ENCODE results near the gene COG3. TPM values are rescaled to one million over a fixed set of nuclear protein-coding genes. Genes with fewer than 3 reads are reported as not detected.

Gene COG3
- total and polyA plus RNA-seq, 2 of the 13 experiments (the other 11 are each of a cell fraction or from before 2014, with no cell fraction given) = 37.8 to 47.5 TPM

DNA sequence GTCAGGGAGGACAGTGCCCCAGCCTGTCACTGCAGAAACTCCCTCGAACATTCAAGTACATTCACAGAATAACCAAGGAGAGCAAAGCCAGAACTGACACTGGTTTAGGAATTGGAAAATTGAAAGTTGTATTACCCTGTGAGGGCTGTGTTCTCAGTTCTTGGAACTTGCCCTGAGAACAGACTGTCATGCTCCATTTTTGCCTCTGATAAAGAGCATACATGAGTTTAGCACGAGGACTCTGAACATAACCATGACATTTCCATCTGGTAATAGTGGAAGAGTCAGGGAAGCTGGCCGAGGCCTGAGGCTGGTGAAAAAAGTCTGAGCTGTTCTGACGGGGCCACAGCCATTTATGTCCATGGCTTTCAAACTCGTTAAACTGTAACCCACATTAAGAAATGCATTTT lies 31.4 kb upstream of the COG3 start (continued):
- TF ChIP-seq NONO (IDR thresholded peaks at IDR 0.05) (no peak), NONO (CRISPR knock-in tag; conservative IDR thresholded peaks at IDR 0.05) (no peak), ZBTB3 (CRISPR knock-in tag; IDR thresholded peaks at IDR 0.05; ENCODE audit: borderline replicate concordance, low read depth) (no peak), ZNF441 (CRISPR knock-in tag; IDR thresholded peaks at IDR 0.05; ENCODE audit: borderline replicate concordance) (no peak), HDAC1 (CRISPR knock-in tag; IDR thresholded peaks at IDR 0.05) (no peak), ZNF292 (CRISPR knock-in tag; IDR thresholded peaks at IDR 0.05; ENCODE audit: borderline replicate concordance, low read depth) (peak; percentile 32; the same call in 1 of the 2 replicates), POLR2A (IDR thresholded peaks at IDR 0.05; ENCODE audit: insufficient read depth in 1 of 2, low read depth in 2 of 2, low read length in 2 of 2) (peak; percentile 39 to 54; a peak in 3 of 4 replicates), ZNF468 (CRISPR knock-in tag; IDR thresholded peaks at IDR 0.05) (no peak), U2AF2 (IDR thresholded peaks at IDR 0.05; ENCODE audit: low read depth, low read length) (no peak), ZNF737 (CRISPR knock-in tag; IDR thresholded peaks at IDR 0.05; ENCODE audit: borderline replicate concordance) (no peak)
- TF ChIP-seq, protein P1, sequence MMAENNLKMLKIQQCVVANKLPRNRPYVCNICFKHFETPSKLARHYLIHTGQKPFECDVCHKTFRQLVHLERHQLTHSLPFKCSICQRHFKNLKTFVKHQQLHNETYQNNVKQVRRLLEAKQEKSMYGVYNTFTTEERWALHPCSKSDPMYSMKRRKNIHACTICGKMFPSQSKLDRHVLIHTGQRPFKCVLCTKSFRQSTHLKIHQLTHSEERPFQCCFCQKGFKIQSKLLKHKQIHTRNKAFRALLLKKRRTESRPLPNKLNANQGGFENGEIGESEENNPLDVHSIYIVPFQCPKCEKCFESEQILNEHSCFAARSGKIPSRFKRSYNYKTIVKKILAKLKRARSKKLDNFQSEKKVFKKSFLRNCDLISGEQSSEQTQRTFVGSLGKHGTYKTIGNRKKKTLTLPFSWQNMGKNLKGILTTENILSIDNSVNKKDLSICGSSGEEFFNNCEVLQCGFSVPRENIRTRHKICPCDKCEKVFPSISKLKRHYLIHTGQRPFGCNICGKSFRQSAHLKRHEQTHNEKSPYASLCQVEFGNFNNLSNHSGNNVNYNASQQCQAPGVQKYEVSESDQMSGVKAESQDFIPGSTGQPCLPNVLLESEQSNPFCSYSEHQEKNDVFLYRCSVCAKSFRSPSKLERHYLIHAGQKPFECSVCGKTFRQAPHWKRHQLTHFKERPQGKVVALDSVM (CRISPR knock-in tag; IDR thresholded peaks at IDR 0.05) = no peak
- TF ChIP-seq, protein P2, sequence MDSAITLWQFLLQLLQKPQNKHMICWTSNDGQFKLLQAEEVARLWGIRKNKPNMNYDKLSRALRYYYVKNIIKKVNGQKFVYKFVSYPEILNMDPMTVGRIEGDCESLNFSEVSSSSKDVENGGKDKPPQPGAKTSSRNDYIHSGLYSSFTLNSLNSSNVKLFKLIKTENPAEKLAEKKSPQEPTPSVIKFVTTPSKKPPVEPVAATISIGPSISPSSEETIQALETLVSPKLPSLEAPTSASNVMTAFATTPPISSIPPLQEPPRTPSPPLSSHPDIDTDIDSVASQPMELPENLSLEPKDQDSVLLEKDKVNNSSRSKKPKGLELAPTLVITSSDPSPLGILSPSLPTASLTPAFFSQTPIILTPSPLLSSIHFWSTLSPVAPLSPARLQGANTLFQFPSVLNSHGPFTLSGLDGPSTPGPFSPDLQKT (CRISPR knock-in tag; IDR thresholded peaks at IDR 0.05; ENCODE audit: borderline replicate concordance) = no peak
- TF ChIP-seq, protein P3, sequence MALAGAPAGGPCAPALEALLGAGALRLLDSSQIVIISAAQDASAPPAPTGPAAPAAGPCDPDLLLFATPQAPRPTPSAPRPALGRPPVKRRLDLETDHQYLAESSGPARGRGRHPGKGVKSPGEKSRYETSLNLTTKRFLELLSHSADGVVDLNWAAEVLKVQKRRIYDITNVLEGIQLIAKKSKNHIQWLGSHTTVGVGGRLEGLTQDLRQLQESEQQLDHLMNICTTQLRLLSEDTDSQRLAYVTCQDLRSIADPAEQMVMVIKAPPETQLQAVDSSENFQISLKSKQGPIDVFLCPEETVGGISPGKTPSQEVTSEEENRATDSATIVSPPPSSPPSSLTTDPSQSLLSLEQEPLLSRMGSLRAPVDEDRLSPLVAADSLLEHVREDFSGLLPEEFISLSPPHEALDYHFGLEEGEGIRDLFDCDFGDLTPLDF (CRISPR knock-in tag; IDR thresholded peaks at IDR 0.05) = no peak
- TF ChIP-seq, protein P4, sequence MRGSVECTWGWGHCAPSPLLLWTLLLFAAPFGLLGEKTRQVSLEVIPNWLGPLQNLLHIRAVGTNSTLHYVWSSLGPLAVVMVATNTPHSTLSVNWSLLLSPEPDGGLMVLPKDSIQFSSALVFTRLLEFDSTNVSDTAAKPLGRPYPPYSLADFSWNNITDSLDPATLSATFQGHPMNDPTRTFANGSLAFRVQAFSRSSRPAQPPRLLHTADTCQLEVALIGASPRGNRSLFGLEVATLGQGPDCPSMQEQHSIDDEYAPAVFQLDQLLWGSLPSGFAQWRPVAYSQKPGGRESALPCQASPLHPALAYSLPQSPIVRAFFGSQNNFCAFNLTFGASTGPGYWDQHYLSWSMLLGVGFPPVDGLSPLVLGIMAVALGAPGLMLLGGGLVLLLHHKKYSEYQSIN (CRISPR knock-in tag; IDR thresholded peaks at IDR 0.05; ENCODE audit: borderline replicate concordance) = no peak
- TF ChIP-seq, protein P5, sequence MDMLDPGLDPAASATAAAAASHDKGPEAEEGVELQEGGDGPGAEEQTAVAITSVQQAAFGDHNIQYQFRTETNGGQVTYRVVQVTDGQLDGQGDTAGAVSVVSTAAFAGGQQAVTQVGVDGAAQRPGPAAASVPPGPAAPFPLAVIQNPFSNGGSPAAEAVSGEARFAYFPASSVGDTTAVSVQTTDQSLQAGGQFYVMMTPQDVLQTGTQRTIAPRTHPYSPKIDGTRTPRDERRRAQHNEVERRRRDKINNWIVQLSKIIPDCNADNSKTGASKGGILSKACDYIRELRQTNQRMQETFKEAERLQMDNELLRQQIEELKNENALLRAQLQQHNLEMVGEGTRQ (IDR thresholded peaks at IDR 0.05; ENCODE audit: low read depth, low read length) = no peak
- TF ChIP-seq, protein P5 (CRISPR knock-in tag; IDR thresholded peaks at IDR 0.05; ENCODE audit: borderline replicate concordance) = no peak; the same call in 1 of the 2 replicates
- TF ChIP-seq, protein P6, sequence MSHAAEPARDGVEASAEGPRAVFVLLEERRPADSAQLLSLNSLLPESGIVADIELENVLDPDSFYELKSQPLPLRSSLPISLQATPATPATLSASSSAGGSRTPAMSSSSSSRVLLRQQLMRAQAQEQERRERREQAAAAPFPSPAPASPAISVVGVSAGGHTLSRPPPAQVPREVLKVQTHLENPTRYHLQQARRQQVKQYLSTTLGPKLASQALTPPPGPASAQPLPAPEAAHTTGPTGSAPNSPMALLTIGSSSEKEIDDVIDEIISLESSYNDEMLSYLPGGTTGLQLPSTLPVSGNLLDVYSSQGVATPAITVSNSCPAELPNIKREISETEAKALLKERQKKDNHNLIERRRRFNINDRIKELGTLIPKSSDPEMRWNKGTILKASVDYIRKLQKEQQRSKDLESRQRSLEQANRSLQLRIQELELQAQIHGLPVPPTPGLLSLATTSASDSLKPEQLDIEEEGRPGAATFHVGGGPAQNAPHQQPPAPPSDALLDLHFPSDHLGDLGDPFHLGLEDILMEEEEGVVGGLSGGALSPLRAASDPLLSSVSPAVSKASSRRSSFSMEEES (CRISPR knock-in tag; IDR thresholded peaks at IDR 0.05) = no peak
- TF ChIP-seq, protein P7, sequence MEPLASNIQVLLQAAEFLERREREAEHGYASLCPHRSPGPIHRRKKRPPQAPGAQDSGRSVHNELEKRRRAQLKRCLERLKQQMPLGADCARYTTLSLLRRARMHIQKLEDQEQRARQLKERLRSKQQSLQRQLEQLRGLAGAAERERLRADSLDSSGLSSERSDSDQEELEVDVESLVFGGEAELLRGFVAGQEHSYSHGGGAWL (CRISPR knock-in tag; IDR thresholded peaks at IDR 0.05) = no peak
- TF ChIP-seq, protein P8, sequence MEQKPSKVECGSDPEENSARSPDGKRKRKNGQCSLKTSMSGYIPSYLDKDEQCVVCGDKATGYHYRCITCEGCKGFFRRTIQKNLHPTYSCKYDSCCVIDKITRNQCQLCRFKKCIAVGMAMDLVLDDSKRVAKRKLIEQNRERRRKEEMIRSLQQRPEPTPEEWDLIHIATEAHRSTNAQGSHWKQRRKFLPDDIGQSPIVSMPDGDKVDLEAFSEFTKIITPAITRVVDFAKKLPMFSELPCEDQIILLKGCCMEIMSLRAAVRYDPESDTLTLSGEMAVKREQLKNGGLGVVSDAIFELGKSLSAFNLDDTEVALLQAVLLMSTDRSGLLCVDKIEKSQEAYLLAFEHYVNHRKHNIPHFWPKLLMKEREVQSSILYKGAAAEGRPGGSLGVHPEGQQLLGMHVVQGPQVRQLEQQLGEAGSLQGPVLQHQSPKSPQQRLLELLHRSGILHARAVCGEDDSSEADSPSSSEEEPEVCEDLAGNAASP (CRISPR knock-in tag; IDR thresholded peaks at IDR 0.05; ENCODE audit: borderline replicate concordance) = no peak
